GM18508 (cell line): ENCODE results near the gene UPP1.
A peak's percentile ranks its signal among the peaks of the same experiment; 100 is the strongest.

Experiments used
- ATAC-seq: cut with Tn5 transposase; IDR thresholded peaks from one replicate; pipeline ENCODE4 v1.9.1; 2021; ENCODE audit warnings: moderate number of reproducible peaks; ENCODE audit not compliant: insufficient read depth, unreplicated experiment

The UPP1 gene

DNA sequence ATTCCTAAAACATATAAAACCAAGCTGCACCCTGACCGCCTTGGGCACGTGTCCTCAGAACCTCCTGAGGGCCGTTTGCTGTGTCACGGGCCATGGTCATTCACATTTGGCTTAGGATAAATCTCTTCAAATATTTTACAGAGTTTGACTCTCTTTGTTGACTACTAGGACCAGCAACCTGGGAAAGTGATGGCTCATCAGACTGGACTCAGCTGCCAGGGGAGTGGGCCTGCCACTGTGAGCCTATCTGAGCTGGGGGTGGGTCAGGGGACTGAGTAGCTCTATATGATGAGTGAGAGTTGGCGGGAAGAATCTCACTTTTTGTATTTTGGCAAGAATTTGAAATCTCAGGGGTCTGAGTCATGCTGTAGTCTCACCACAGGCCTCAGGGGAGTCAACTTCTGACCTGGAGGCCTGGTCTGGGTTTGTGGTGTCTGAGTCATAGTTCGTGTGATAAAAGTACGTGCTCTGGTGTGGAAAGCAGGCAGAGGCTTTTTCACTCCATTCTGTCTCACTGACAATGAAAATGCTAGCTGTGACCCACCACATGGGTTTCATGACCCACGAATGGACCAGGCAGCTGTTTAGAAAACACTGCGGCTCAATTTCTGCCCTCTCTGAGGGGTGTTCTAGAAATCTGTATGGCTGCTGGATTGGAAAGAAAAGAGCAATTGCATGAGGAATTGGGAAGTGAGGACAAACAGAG lies 4.2 kb upstream of the UPP1 start:
- ATAC-seq: peak; percentile 64

DNA sequence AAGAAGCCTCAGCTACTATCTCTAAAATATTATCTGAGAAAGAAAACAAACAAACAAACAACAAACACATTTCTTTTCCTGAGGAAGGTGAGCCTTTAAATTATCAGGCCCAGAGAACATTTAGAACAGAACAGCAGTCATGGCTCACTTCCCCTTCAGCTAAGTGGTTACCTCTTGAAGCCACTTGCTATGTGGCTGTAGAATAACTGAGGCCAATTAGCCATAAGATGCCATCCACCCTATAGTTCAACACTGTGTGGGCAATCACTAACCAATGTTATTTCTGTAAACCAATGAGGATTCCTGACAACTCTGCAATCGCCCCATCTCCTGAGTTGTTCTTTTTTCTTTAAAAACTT lies 3.7 kb upstream of the UPP1 start:
- ATAC-seq: no peak

DNA sequence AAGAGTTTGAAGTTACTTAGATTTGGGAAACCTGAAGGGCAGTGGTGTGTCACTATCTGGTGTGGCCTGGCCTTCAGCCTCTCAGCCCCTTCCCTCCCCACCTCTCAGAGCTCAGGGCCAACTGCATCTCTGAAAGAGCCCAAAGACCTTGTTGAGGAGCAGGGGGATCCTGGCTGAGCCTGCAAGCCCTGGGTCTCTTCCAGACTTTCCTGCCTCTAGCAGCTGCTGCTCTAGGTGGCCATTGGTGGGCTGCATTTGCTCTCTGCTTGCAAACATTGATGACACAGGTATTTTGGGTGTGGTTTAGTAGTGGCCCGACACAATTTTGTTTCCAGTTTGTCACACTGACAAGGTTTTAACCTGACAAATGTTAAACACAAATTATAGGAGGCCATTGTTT lies 3.1 kb upstream of the UPP1 start:
- ATAC-seq: no peak

DNA sequence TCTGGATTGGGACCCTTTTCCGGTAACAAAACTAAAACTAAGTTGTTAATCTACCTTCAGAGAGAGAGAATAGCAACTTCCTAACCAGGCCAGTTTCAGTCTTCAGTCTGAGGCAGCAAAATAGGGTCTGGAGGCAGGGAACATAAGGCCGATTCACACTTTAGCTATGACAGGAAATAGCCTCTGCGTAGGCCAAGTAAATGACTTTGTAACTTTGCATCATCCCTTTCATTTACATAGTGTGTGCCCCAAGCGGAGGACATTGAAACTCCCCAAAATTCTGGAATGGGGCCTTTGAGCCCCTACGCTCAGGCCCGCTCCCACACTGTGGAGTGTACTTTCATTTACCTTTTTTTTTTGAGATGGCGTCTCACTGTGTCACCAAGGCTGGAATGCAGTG lies 1.7 kb upstream of the UPP1 start:
- ATAC-seq: peak; percentile 18

DNA sequence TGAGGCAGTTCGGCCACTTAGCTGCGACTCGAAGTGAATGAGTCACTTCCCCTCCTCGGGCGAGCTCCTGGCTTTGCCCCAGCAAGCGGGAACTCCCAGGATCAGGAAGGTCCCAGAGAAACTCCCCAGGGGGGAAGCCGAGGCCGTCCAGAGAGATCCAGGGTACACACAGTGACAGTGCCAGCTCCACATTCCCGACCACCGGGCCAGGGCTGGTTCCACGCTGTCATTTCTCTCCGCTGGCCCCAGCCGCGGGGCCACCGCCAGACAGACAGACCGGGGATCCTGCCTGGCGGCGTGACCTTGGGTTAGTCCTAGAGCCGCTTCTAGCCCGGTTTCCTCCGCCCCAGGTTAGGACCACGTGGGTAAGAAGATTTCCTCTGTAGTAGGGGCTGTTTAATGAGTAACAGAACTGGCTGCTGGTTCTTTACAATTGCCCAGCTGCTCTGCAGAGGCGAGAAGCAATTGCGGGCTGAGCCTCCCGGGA lies 463 bp upstream of the UPP1 start:
- peak; percentile 42 for ATAC-seq

DNA sequence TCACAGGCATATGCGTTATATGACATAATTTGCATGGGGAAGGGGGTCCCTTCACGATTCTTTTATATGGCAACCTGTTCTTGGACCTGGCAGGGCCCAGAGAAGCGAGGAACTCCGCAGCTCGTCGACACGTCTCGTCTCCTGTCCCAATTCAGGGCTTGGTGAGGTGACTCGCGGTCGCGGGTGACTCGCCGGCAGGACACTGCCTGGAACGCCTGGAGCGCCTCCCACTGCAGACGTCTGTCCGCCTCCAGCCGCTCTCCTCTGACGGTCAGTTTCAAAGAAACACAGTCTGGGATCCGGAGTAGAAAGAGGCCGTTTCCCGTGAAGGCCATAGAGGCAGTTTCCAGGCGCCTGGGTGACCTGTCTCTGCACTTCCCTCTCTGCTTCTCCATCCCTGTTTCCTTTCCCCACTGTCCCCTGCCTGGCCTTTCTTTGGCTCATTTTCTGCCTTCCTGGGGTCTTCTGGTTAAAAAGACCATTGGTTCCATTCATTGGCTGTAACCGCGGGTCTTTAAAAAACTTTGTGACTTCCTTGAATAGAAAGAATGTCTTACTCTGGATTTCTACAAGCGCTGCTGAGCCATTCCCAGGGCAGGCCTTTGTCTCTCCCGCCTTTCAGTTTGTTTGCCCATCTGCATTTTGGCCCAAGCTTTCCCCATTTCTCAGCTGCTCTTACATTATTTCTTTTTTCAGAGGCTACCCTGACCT lies 1.2 kb downstream of the UPP1 start:
- no peak for ATAC-seq

DNA sequence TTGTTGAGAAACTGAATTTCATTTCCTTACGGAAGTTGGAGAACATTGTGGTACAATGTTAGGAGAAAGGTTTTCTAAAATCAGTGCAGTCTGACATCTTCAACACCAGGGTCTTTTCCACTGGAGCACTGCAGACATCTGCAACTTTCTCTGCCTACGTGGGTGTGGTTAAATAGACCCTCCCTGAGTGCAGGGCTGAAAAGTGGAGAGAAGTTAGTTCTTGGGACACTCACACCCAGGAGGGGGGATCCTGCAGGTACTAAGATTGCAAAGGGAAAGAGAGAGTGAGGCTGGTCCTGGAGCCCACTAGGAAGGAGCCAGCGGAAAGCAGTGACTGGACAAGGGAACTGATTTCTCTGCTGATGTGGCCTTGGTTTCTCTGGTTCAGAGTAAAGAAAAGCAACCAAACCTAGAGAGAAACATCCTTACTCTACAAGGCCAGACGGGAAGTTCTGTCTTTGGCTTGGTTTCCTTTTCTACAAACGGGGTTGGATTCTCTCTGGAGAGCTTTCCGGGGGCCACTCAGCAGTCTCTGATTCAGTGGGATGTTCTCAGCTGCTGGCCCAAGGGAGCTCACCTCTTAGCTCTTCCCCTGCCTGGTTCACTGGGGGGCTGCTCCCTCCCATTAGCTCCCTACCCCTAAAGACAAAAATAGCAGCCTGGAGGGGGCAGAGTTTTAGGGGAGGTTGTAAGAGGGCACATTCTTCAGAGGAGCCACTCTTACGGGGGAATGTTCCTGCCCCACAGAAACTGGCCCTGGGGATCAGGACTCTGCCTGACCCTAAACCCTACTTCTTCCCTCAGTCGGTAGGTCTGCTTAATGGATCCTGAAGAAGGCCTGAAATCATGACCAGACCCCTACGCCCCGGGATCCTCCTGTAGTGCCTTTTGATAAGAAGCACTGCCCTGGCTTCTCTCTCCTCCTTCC lies 2.7 kb downstream of the UPP1 start:
- no peak for ATAC-seq

DNA sequence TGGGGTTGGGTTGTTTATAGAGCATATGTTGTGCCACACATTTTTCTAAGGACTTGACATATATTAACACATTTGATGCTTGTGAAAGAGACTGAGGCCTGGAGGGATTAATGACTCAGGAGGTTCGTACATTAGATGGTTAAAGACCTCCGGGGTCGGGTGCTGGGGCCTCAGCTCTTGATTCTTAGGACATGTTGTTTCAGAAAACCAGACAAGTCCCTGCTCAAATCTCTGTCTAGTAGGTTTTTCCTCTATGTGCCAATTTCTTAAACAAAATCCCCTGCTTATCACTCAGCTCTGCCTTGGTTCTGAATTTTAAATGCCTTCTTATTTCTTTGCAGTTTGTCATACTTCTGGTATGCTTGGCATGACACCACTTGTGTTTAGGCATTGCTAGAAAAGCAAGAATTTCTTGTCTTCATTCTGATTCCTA lies 5.8 kb downstream of the UPP1 start:
- no peak for ATAC-seq

DNA sequence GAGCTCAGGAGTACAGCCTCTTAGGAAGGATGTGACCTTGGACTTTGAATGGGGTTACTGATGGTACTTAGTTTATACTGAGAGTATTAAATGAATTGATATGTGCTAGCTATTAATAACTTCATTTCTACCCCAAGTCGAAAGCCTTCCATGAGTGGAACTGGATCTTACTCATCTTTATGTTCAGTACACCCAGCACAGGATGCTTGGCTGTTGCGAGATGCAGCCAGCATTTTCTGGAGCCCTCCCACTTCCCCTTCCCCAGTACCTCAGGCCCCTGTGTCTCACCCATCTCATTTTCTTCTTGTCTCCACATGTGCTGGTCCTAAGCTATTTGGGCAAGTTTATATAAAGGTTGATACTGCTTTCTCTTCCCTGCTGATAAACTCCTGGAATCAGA lies 7.2 kb downstream of the UPP1 start:
- ATAC-seq: no peak

DNA sequence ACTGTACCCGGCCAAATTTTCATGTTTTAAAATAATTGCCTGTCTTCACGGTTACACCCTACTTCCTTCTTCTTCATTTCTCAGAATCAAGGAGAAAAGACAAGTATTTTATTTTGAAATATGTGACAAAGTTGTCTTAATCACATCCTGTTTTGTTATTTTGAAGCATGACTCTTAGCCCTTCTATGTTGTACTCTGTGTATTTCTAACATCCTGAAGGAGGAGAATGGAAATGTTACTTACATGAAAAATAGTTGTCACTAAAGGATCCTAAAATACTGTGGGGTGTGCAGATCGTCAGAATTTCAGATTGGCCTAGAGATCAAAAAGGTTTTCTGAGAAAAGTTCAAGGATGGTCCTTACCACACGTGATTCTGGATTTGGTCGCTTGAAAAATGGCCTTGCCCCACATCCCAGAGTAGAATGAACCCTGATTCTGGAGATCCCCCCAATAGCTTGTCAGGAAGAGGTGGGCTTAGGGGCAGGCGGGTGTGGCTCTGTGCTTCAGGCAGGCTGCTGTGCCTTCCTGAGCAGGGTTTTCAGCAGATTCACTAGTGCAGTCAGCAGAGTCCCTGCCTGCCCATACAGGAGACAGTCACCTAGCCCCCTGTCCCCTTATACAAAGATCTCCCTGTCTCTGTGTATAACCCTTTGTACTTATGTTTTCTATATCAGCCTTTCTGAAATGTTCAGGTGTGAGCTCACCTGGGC lies 8.6 kb downstream of the UPP1 start:
- ATAC-seq: no peak

DNA sequence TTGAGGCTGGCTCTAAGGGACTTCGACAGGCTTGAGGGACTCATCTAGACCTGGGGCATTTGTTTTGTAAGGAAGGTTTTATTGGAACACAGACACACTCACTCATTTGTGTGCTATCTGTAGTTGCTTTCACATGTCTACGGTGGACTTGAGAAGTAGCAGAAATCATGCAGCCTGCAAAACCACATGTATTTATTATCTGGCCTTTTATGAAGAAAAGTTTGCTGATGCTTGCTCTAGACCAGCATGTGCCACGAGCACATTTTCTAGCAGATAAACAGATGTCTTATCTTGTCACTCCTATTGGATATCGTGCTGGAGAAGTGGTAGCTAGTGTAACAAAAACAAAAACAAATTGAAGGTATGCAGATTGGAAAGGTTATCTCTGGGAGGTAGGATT lies 9.8 kb downstream of the UPP1 start:
- ATAC-seq: no peak

DNA sequence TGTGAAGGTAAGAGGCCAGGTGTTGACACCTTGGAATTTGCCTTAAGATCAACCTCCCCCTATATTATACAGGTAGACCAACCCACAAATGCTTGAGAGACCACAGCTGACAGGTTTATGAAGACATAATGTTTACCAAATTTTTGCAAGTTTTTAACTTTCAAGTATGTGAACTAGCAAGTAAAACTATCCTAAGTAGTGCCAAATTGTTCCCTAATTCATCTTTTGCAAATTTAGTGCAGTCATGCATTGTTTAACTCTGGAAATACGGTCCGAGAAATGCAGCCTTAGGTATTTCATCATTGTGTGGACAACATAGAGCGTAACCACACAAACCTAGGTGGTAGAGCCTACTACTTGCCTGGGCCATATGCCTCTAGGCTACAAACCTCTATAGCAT lies 10.7 kb downstream of the UPP1 start:
- ATAC-seq: no peak

DNA sequence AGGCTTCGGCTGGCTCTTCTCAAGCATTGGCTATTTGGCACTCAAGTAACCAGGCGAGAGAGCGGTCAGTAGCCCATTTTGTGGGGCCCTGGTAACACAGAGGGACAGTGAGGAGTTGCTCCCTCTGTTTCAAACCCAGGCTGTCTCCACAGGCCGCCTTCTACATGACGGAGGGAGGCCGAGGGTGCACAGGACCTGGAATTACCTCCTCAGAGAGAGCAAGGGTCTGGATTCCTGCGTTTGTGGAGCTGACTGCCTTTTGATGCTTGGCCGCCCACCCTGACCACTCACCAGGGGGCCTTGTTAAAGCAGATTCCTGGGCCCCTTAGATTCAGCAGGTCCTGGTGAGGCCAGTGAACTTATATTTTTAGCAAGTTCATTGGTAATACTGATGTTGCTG lies 12.3 kb downstream of the UPP1 start:
- ATAC-seq: no peak

DNA sequence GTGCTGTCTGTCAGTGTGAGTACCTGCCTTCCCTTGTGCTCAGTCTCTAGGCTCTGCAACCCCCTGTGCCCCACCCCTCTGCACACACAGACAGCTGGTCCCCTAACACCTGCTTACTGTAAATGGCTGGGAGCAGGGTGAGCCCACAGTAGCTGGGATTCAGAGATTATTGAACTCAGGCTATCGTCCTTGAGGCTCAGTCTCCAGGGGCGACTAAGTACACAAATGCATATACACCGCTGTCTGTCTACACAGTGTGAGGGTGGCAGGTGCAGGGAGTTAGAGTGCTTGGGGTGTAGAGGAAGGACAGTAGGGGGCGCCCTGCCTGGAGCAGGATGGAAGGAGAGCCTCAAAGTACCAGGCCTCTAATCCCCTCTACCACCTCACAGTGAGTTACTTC lies 12.9 kb downstream of the UPP1 start:
- no peak for ATAC-seq

DNA sequence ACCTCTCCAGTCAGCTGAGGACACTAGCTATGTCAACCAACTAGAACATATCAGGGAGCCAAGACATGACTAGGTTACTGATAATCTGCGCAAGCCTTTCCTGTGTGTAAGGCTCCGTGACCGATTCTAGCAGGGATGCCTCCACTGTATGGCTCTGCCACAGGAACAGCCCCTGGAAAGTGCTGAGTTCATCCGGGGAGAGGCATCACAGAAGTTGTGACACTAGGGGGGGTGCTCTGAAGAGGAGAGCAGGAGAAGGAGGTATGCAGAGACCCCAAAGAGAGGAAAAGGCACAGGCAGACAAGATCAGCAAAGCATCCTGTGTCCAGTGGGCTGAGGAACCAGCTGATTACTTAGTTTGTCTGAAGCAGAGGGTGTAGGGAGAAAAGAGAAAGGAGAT lies 13.5 kb downstream of the UPP1 start:
- no peak for ATAC-seq

DNA sequence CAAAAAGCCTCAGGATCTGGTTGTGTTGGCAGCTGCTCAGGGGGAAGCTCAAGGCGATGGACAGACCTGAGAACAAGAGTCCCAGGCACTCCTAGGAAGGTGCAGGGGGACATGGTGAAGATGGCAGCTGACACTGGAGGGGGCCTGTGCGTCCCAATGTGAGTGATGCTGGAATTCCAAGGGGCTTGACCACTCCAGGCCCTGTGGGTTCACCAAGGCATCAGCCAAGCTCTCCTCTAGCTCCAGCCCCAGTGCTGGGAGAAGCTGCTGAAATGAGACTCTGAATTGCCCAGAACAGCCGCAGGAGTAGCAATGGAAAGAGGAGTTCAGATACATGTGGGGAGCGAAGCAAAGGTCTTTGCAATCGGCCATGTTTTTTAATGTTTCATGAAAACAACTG lies 16.0 kb downstream of the UPP1 start:
- ATAC-seq: no peak

DNA sequence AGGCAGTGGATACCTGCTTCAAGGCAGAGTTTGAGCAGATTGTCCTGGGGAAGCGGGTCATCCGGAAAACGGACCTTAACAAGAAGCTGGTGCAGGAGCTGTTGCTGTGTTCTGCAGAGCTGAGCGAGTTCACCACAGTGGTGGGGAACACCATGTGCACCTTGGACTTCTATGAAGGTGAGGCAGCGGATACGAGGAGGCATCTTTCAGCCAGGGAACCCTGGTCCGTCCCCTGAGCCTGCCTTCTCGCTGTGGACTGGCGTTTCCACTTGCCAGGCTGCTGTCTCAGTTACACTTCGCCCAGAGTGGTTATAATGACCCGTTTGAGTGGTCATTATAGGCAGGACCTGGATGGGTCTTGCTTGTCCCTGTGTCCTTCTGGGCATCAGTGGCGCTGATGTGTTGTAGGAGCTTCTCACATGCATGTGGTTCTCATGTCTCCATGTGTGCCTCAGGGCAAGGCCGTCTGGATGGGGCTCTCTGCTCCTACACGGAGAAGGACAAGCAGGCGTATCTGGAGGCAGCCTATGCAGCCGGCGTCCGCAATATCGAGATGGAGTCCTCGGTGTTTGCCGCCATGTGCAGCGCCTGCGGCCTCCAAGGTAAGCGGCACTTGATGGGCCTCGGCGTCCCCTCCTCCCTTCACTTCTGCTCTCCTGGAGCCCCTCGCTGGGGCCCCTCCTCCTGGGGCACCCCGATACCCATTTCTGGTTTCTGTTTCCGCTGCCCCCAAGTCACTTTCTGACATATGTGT lies 18.0 kb downstream of the UPP1 start:
- no peak for ATAC-seq

DNA sequence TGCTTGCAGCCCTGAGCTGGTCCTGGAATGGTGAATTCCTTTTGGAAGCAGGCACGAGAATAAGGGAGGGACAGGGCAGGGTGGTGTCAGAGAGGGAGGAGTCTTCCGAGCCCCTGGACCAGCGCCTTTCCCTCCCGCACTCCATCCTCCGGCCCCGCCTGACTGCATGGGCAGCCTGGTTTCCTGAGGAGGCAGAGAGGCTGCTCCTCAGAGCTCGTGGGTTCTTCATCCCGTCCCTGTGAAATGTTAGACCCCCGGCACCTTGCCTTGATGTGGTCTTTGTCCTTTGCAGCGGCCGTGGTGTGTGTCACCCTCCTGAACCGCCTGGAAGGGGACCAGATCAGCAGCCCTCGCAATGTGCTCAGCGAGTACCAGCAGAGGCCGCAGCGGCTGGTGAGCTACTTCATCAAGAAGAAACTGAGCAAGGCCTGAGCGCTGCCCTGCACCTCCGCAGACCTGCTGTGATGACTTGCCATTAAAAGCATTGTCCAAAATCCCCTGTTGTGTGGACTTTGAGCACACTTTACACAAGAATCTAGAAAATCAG lies 18.9 kb downstream of the UPP1 start:
- ATAC-seq: no peak
